GM12878 (cell line): ENCODE data around the gene PRPSAP1. TPM values are rescaled to one million over a fixed set of nuclear protein-coding genes. Genes with fewer than 3 reads are reported as not detected.
A peak's percentile ranks its signal among the peaks of the same experiment; 100 is the strongest.

Source experiments
- CHD2 ChIP-seq: IDR thresholded peaks from 2 replicates; pipeline ENCODE4 v1.6.1; 2011; ENCODE audit warnings: low read depth, low read length, improper control_type of control experiment, borderline replicate concordance
- CTCF ChIP-seq, 3 experiments: IDR thresholded peaks in 2 of 3; conservative IDR thresholded peaks in 1 of 3; 2 replicates each; pipeline ENCODE4 v1.5.1; 2011; ENCODE audit warnings: low read depth in 3 of 3, low read length in 3 of 3, mild to moderate bottlenecking in 3 of 3, control low read depth in 2 of 3, moderate library complexity in 2 of 3, inconsistent platforms in 1 of 3, mixed read lengths in 1 of 3; ENCODE audit not compliant: control insufficient read depth in 2 of 3, insufficient read depth in 1 of 3; ENCODE audit errors: extremely low read depth in 1 of 3
- DPF2 ChIP-seq: fragments of 450-650 bp; IDR thresholded peaks from 2 replicates; pipeline ENCODE4 v1.6.1; 2017; ENCODE audit warnings: mild to moderate bottlenecking
- IKZF2 ChIP-seq, 2 experiments: fragments of 450-650 bp; IDR thresholded peaks; 2 replicates each; pipeline ENCODE4 v1.6.1; 2017; ENCODE audit warnings: mild to moderate bottlenecking in 2 of 2, moderate library complexity in 2 of 2
- IRF4 ChIP-seq: IDR thresholded peaks from 2 replicates; pipeline ENCODE4 v1.6.1; 2011; ENCODE audit warnings: low read depth, low read length
- KAT2A ChIP-seq: conservative IDR thresholded peaks from 2 replicates; pipeline ENCODE4 v1.6.1; 2011; ENCODE audit warnings: low read depth, low read length; ENCODE audit not compliant: control insufficient read depth
- LARP7 ChIP-seq: fragments of 450-650 bp; IDR thresholded peaks from 2 replicates; pipeline ENCODE4 v1.6.1; 2017; ENCODE audit warnings: mild to moderate bottlenecking
- MXI1 ChIP-seq: fragments of 150-350 bp; IDR thresholded peaks from 2 replicates; pipeline ENCODE4 v1.6.1; 2011; ENCODE audit warnings: low read depth, mild to moderate bottlenecking, inconsistent platforms, low read length, improper control_type of control experiment
- MYB ChIP-seq: fragments of 150-350 bp; IDR thresholded peaks from 2 replicates; pipeline ENCODE4 v1.6.1; 2014; ENCODE audit warnings: mild to moderate bottlenecking, low read depth, low read length, borderline replicate concordance
- MYC ChIP-seq: IDR thresholded peaks from 2 replicates; pipeline ENCODE4 v1.6.1; 2011; ENCODE audit warnings: mild to moderate bottlenecking, low read length, moderate library complexity, inconsistent platforms; ENCODE audit not compliant: insufficient read depth, insufficient replicate concordance, insufficient read length, severe bottlenecking
- NBN ChIP-seq: fragments of 450-650 bp; IDR thresholded peaks from 2 replicates; pipeline ENCODE4 v1.6.1; 2016
- NR2F1 ChIP-seq: fragments of 450-650 bp; conservative IDR thresholded peaks from 2 replicates; pipeline ENCODE4 v1.6.1; 2017; ENCODE audit warnings: mild to moderate bottlenecking
- NRF1 ChIP-seq: conservative IDR thresholded peaks from 2 replicates; pipeline ENCODE4 v1.6.1; 2011; ENCODE audit warnings: mild to moderate bottlenecking, low read depth, low read length, improper control_type of control experiment
- SREBF1 ChIP-seq: IDR thresholded peaks from 2 replicates; pipeline ENCODE4 v1.6.1; 2012; ENCODE audit warnings: mild to moderate bottlenecking, low read length
- STAT1 ChIP-seq: fragments of 450-650 bp; conservative IDR thresholded peaks from 2 replicates; pipeline ENCODE4 v1.6.1; 2014; ENCODE audit warnings: antibody characterized with exemption, mild to moderate bottlenecking
- WRNIP1 ChIP-seq: IDR thresholded peaks from 2 replicates; pipeline ENCODE4 v1.6.1; 2011; ENCODE audit warnings: low read depth, low read length, improper control_type of control experiment, borderline replicate concordance
- ZNF207 ChIP-seq: fragments of 450-650 bp; IDR thresholded peaks from 2 replicates; pipeline ENCODE4 v1.6.1; 2014; ENCODE audit warnings: antibody characterized with exemption, mild to moderate bottlenecking, borderline replicate concordance
- polyA plus RNA-seq, 11 experiments: library from polyadenylated mRNA; depleted of rRNA in 4 of 11; unstranded in 6 of 11; stranded (reverse) in 5 of 11; fragments of >200 nt; fragmentation: Nextera tagmentation in 4 of 11; fragmentation: Illumina TruSeq in 1 of 11; extraction: Ambion mirVana in 4 of 11; extraction: Trizol in 1 of 11; gene quantifications; 1 replicate in 1 of 11; 2 replicates in 10 of 11; pipeline versions ENCODE4 v1.2.1 to v1.2.3, GENCODE V29; 2011 to 2016; ENCODE audit warnings: inconsistent platforms in 2 of 11, missing spikeins in 2 of 11, low read depth in 1 of 11
- total RNA-seq, 4 experiments: library from RNA; depleted of rRNA in 3 of 4; stranded (reverse); fragments of >200 nt in 3 of 4; fragmentation: Illumina TruSeq in 1 of 4; extraction: Trizol in 1 of 4; gene quantifications; 2 replicates each; pipeline versions ENCODE4 v1.2.1 to v1.2.3, GENCODE V29; 2013 to 2021
- TF ChIP-seq, protein P1 (sequence below): fragments of 450-650 bp; IDR thresholded peaks from 2 replicates; pipeline ENCODE4 v1.6.1; 2017; ENCODE audit warnings: mild to moderate bottlenecking
- TF ChIP-seq, protein P2 (sequence below): fragments of 450-650 bp; conservative IDR thresholded peaks from 2 replicates; pipeline ENCODE4 v1.6.1; 2017; ENCODE audit warnings: mild to moderate bottlenecking, moderate library complexity
- TF ChIP-seq, protein P3 (sequence below): fragments of 450-650 bp; formaldehyde crosslinking; IDR thresholded peaks from 2 replicates; pipeline ENCODE4 v1.5.0; 2022; ENCODE audit warnings: mild to moderate bottlenecking, missing genetic modification characterization

Gene PRPSAP1
- total and polyA plus RNA-seq, 10 of the 15 experiments (the other 5 are each of a cell fraction or from before 2014, with no cell fraction given) = 15.8 to 84.2 (median 44.2) TPM

GRCh38 chr17:76268991-76269981, 84.4 kb downstream of the PRPSAP1 start (continued):
- TF ChIP-seq IRF4 (no peak), SREBF1 (no peak), ZNF207 (no peak), CTCF (IDR thresholded peaks at IDR 0.05 in 2 of 3, conservative IDR thresholded peaks at IDR 0.05 in 1 of 3; ENCODE audit: control insufficient read depth in 2 of 3, extremely low read depth in 1 of 3, insufficient read depth in 1 of 3, low read depth in 3 of 3, low read length in 3 of 3) (no peak), KAT2A (no peak), LARP7 (0 out of 2 replicates have a peak, but pooled peaks have one; percentile 26), CHD2 (no peak), STAT1 (no peak), NRF1 (no peak), MYB (no peak), MXI1 (no peak), DPF2 (peak; percentile 58; the same call in 1 of the 2 replicates), IKZF2 (IDR thresholded peaks at IDR 0.05) (no peak; a peak in 1 of 4 replicates), NR2F1 (peak; percentile 83), WRNIP1 (peak; percentile 74; the same call in 1 of the 2 replicates), MYC (no peak), NBN (0 out of 2 replicates have a peak, but pooled peaks have one; percentile 15)
- TF ChIP-seq, protein P1, sequence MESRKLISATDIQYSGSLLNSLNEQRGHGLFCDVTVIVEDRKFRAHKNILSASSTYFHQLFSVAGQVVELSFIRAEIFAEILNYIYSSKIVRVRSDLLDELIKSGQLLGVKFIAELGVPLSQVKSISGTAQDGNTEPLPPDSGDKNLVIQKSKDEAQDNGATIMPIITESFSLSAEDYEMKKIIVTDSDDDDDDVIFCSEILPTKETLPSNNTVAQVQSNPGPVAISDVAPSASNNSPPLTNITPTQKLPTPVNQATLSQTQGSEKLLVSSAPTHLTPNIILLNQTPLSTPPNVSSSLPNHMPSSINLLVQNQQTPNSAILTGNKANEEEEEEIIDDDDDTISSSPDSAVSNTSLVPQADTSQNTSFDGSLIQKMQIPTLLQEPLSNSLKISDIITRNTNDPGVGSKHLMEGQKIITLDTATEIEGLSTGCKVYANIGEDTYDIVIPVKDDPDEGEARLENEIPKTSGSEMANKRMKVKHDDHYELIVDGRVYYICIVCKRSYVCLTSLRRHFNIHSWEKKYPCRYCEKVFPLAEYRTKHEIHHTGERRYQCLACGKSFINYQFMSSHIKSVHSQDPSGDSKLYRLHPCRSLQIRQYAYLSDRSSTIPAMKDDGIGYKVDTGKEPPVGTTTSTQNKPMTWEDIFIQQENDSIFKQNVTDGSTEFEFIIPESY = no peak
- TF ChIP-seq, protein P2, sequence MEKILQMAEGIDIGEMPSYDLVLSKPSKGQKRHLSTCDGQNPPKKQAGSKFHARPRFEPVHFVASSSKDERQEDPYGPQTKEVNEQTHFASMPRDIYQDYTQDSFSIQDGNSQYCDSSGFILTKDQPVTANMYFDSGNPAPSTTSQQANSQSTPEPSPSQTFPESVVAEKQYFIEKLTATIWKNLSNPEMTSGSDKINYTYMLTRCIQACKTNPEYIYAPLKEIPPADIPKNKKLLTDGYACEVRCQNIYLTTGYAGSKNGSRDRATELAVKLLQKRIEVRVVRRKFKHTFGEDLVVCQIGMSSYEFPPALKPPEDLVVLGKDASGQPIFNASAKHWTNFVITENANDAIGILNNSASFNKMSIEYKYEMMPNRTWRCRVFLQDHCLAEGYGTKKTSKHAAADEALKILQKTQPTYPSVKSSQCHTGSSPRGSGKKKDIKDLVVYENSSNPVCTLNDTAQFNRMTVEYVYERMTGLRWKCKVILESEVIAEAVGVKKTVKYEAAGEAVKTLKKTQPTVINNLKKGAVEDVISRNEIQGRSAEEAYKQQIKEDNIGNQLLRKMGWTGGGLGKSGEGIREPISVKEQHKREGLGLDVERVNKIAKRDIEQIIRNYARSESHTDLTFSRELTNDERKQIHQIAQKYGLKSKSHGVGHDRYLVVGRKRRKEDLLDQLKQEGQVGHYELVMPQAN = peak; percentile 20; the same call in 1 of the 2 replicates
- TF ChIP-seq, protein P3, sequence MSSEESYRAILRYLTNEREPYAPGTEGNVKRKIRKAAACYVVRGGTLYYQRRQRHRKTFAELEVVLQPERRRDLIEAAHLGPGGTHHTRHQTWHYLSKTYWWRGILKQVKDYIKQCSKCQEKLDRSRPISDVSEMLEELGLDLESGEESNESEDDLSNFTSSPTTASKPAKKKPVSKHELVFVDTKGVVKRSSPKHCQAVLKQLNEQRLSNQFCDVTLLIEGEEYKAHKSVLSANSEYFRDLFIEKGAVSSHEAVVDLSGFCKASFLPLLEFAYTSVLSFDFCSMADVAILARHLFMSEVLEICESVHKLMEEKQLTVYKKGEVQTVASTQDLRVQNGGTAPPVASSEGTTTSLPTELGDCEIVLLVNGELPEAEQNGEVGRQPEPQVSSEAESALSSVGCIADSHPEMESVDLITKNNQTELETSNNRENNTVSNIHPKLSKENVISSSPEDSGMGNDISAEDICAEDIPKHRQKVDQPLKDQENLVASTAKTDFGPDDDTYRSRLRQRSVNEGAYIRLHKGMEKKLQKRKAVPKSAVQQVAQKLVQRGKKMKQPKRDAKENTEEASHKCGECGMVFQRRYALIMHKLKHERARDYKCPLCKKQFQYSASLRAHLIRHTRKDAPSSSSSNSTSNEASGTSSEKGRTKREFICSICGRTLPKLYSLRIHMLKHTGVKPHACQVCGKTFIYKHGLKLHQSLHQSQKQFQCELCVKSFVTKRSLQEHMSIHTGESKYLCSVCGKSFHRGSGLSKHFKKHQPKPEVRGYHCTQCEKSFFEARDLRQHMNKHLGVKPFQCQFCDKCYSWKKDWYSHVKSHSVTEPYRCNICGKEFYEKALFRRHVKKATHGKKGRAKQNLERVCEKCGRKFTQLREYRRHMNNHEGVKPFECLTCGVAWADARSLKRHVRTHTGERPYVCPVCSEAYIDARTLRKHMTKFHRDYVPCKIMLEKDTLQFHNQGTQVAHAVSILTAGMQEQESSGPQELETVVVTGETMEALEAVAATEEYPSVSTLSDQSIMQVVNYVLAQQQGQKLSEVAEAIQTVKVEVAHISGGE (CRISPR knock-in tag) = no peak
